HepG2 (cell line): ENCODE results near the gene SMIM30.

Experiments
- ESRRA ChIP-seq: sonication (generic); formaldehyde crosslinking; IDR thresholded peaks from 2 replicates; pipeline ENCODE4 v1.5.1; 2020; ENCODE audit warnings: mild to moderate bottlenecking, low read depth, missing genetic modification reagents
- PHF8 ChIP-seq: sonication (generic); formaldehyde crosslinking; IDR thresholded peaks from 2 replicates; pipeline ENCODE4 v1.5.0; 2020; ENCODE audit warnings: missing genetic modification reagents
- RNF2 ChIP-seq: fragments of 450-650 bp; conservative IDR thresholded peaks from 2 replicates; pipeline ENCODE4 v1.6.1; 2016; ENCODE audit warnings: low read depth
- SP1 ChIP-seq, 2 experiments: fragments of 450-650 bp in 1 of 2; sonication (generic) in 1 of 2; formaldehyde crosslinking in 1 of 2; IDR thresholded peaks; 2 replicates each; pipeline versions ENCODE4 v1.4.0 to v1.6.1; 2016 to 2020; ENCODE audit warnings: missing genetic modification reagents in 1 of 2
- TF ChIP-seq, protein P1 (sequence below): sonication (generic); formaldehyde crosslinking; IDR thresholded peaks from 2 replicates; pipeline ENCODE4 v1.5.0; 2020; ENCODE audit warnings: mild to moderate bottlenecking, missing genetic modification reagents, moderate library complexity
- TF ChIP-seq, protein P2 (sequence below): sonication (generic); formaldehyde crosslinking; IDR thresholded peaks from 2 replicates; pipeline ENCODE4 v1.9.0; 2021; ENCODE audit warnings: missing genetic modification reagents, borderline replicate concordance

DNA sequence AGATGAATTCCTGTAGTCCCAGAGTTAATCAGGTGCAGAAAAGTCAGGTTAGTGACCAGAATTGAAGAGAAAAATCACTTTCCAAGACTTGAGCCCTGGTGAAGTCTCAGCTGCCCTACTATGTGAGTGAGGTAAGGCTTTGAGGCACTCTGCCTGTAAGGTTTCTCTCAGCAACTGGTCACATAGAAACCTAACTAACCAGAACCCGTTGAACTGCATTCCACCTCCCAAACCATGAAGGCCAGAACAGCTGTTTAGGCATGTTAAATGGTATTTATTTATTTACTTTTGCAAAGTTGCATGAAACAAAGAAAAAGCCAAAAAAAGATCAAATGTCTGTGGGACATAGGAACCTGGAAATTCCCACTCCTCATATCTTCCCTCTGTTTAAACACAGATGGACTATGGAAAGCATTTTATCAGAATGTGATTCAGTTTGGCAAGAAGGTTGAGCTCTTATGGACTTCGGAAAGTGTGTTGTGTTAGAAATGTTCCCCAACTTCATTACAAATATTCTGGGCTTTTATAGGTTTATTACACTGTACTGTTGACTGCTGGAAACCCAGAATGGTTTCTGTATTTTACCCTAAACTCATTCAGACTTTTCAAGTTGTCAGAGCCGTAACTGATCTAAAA lies 19.0 kb downstream of the SMIM30 start:
- TF ChIP-seq, protein P1, sequence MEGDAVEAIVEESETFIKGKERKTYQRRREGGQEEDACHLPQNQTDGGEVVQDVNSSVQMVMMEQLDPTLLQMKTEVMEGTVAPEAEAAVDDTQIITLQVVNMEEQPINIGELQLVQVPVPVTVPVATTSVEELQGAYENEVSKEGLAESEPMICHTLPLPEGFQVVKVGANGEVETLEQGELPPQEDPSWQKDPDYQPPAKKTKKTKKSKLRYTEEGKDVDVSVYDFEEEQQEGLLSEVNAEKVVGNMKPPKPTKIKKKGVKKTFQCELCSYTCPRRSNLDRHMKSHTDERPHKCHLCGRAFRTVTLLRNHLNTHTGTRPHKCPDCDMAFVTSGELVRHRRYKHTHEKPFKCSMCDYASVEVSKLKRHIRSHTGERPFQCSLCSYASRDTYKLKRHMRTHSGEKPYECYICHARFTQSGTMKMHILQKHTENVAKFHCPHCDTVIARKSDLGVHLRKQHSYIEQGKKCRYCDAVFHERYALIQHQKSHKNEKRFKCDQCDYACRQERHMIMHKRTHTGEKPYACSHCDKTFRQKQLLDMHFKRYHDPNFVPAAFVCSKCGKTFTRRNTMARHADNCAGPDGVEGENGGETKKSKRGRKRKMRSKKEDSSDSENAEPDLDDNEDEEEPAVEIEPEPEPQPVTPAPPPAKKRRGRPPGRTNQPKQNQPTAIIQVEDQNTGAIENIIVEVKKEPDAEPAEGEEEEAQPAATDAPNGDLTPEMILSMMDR (CRISPR knock-in tag): no peak
- TF ChIP-seq, protein P2, sequence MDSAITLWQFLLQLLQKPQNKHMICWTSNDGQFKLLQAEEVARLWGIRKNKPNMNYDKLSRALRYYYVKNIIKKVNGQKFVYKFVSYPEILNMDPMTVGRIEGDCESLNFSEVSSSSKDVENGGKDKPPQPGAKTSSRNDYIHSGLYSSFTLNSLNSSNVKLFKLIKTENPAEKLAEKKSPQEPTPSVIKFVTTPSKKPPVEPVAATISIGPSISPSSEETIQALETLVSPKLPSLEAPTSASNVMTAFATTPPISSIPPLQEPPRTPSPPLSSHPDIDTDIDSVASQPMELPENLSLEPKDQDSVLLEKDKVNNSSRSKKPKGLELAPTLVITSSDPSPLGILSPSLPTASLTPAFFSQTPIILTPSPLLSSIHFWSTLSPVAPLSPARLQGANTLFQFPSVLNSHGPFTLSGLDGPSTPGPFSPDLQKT (CRISPR knock-in tag): no peak
- TF ChIP-seq RNF2: no peak
- TF ChIP-seq SP1 (IDR thresholded peaks at IDR 0.05): no peak
- no peak for TF ChIP-seq SP1 (CRISPR knock-in tag; IDR thresholded peaks at IDR 0.05)
- no peak for TF ChIP-seq ESRRA (CRISPR knock-in tag)
- no peak for TF ChIP-seq PHF8
